ENCODE measurements around the gene TAF4.

GRCh38 chr20:61975407-61976129 is 90.1 kb downstream of the TAF4 start:
- TF ChIP-seq, protein P1, sequence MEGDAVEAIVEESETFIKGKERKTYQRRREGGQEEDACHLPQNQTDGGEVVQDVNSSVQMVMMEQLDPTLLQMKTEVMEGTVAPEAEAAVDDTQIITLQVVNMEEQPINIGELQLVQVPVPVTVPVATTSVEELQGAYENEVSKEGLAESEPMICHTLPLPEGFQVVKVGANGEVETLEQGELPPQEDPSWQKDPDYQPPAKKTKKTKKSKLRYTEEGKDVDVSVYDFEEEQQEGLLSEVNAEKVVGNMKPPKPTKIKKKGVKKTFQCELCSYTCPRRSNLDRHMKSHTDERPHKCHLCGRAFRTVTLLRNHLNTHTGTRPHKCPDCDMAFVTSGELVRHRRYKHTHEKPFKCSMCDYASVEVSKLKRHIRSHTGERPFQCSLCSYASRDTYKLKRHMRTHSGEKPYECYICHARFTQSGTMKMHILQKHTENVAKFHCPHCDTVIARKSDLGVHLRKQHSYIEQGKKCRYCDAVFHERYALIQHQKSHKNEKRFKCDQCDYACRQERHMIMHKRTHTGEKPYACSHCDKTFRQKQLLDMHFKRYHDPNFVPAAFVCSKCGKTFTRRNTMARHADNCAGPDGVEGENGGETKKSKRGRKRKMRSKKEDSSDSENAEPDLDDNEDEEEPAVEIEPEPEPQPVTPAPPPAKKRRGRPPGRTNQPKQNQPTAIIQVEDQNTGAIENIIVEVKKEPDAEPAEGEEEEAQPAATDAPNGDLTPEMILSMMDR (IDR thresholded peaks at IDR 0.05): no peak
- TF ChIP-seq POLR2A (IDR thresholded peaks at IDR 0.05): no peak

All from Peyer's patch (tissue), 4 donors.